Measurements from ENCODE around the gene NKX1-2.
"Not testable (repeated sequence)": the region's sequence is repeated elsewhere in the genome, so short reads cannot be mapped to it uniquely, and the experiment has no call there.

NKX1-2 gene

DNA sequence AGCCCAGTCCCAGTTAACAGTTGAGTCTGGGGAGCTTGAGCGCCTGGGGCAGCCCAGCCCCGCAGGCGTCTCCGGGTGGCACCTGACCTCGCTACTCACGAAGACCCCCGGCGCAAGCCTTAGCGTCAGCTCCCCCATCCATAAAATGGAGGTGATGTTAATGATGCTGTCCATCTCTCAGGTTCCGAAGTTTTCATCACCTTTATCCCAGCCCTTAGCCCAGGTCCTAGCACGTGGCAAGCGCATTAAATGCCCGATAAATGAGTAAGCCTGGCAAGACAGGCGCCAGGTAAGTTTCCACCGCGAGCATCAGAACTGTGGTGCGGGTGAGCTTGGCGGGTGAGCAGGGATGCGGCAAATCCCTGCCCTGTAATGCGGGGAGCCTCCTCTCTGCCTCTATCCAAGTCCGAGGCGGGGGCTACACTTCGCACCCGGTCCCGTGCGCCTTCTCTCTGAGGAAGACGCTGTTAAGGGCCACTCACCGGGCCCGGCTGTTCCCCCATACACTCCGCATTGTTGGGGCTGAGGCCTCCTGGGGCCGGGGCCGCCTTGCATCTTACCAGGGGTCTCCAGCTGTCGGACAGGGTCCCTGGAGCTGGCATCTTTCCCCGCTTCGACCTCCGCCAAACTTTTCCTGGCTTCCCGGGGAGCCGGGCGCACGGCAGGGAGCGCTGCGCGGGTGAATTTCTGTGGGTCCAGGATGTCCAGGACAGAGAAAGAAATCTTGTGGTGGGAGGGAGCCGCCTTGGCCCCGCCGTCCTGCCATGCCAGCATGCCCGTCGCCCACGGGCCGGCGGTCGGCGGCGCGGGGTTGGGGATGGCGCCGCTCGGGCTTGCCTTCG lies 444 bp downstream of the NKX1-2 start:
- DNase-seq = no peak

DNA sequence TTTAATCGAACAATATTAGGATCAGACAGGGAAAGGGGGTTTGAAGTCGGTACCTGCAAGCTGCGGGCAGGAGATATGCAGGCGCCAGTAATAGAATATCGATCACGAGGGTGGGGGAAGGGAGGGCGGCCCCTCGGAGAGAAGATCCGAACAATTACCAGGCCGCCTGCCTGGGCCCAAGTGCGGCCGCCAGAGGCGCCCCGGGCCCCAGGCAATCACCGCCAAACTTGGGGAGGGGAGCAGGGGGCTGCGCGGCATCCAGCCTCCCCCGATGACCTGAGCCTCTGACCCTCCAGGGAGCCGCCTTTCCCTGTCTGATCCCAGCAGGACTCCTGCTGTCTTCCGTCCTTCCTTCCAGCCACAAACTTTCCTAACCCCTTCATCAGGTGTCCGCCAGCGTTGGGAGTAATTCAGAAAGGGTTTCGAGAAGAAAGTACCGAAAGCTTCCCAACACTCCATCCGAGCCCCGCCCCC lies 1.1 kb downstream of the NKX1-2 start:
- no peak for DNase-seq

DNA sequence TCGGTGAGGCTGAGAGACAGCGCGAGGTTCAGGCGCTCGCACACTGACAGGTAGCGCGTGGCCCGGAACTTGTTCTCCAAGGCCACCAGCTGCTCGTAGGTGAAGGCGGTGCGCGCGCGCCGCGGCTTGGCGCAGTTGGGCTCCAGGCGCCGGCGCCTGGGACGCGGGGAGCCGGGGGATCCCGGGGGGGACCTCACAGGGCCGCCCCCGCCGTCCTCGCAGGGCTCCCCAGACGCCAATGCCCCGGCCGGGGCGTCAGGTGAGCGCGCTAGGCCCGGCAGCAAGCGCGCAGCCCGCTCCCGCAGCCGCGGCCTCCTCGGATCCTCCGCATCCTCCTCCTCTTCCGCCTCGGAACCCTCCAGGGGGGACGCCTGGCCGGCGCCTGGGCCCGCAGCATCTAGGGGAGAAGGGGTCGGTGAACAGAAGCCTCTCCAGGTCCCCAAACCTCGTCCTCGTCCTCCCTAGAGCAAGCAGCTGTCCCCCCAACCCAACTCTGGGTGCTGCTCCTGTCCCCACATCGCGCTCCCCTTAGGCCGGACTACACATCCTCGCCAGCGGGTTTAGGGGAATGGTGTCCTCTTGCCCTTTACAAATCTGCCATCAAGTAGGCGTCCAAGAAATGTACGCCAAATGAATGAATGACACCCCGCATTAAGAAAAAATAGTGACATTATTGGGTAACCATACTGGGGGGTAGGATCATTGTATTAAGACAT lies 1.9 kb downstream of the NKX1-2 start:
- DNase-seq = no peak

DNA sequence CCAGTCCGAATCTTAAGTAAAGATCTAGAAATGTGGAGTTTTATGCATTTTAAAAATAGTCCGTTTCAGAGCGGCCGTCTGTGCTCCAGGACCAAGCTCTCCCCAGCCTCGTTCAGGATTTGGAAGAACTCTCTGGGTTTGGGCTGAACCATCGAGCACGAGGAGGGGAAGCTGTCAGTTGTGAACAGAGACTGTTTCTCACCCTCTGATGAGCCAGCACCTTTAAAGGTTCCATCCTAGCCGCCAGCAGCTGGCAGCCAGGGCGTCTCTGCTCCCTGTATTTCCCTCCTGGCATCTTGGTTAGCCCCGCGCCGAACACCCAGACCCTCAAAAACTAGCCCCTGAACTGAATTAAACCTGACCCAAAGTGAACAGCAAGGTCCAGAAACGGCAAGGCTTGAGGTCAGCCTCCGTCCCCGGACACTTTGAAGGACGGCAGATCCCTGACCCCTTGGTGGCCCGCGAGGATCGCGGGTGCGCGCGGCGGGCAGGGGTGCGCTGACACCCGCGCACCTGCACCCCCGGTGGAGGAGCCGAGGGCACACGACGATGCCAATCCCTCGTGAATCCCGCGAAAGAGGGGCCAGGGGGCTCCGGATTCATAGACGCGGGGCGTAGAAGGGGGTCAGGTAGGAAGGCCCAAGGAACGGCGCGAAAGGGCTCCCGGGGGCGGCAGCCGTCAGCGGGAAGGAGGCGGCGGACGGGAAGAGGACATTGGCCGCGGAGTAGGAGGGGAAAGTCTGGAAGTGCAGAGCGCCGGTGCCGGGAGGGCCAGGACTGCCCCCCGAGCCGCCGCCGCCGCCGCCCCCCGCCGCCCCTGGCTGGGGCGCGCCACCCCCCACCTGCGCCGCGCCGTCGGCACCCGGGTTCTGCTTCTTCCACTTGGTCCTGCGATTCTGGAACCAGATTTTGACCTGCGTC lies 2.7 kb downstream of the NKX1-2 start:
- DNase-seq = no peak

- not testable (repeated sequence) for DNase-seq
These were observed 8.1 kb downstream of the NKX1-2 start for GRCh38 chr10:124441694-124442093.

GRCh38 chr10:124436191-124436638 lies 13.6 kb downstream of the NKX1-2 start:
- DNase-seq = peak; percentile 12

GRCh38 chr10:124435683-124436082 lies 14.2 kb downstream of the NKX1-2 start:
- DNase-seq = not testable (repeated sequence)

DNA sequence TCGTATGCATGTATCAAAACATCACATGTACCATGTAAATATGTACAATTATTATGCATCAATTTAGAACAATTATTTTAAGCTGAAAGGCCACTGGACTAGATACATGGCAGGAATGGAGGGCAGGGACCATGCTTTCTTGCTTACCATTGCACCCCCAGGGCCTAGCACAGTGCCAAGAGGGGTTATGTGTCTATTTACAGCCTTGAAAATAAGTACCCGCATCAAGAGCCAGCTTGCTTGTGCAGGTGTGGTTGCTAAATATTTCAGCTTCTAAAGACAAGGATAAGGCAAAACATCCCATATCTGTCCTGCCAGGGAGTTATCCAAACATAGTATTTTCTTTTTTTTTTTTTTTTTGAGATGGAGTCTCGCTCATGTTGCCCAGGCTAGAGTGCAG lies 16.4 kb downstream of the NKX1-2 start:
- no peak for DNase-seq

DNA sequence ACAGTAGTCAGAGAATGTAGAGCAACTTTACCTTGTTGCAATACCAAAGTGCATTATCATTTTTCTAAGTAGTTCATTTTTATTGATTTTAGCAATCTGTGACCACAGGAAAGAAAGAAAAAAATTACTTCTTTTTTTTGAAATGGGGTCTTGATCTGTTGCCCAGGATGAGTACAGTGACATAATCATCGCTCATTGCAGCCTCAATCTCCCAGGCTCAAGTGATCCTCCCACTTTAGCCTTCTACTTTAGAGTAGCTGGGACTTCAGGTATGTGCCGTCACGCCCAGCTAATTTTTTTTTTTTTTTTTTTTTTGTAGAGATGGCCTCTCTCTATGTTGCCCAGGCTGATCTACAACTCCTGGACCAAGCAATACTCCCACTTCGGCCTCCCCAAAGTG lies 19.8 kb downstream of the NKX1-2 start:
- no peak for DNase-seq

- DNase-seq = no peak
These were observed 20.3 kb downstream of the NKX1-2 start for GRCh38 chr10:124429576-124429975.

- DNase-seq = no peak
These were observed 21.5 kb downstream of the NKX1-2 start for GRCh38 chr10:124428207-124428777.

- no peak for DNase-seq
These were observed 24.4 kb downstream of the NKX1-2 start for GRCh38 chr10:124425227-124425962.

DNA sequence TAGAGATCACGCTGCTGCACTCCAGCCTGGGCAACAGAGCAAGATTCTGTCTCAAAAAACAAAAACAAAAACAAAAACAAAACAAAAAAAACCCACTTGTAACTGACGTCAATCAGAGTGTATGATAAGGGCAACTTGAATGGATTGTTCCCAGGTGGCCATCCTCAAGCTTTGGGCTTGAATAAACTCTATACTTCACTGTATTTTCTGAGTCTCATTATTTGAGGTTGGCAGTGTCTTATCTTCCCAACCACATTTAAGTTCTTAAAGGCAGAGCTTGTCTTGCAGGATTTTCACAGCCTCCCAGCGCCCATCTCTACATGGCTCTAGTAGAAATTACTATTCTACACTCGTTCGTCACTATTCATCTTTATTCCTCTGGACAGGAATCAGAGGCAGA lies 26.0 kb downstream of the NKX1-2 start:
- DNase-seq = no peak

- DNase-seq = no peak
These were observed 27.1 kb downstream of the NKX1-2 start for GRCh38 chr10:124422742-124423141.

- DNase-seq = no peak
These were observed 29.6 kb downstream of the NKX1-2 start for GRCh38 chr10:124420254-124420653.

- no peak for DNase-seq
These were observed 30.2 kb downstream of the NKX1-2 start for GRCh38 chr10:124419635-124420034.

DNA sequence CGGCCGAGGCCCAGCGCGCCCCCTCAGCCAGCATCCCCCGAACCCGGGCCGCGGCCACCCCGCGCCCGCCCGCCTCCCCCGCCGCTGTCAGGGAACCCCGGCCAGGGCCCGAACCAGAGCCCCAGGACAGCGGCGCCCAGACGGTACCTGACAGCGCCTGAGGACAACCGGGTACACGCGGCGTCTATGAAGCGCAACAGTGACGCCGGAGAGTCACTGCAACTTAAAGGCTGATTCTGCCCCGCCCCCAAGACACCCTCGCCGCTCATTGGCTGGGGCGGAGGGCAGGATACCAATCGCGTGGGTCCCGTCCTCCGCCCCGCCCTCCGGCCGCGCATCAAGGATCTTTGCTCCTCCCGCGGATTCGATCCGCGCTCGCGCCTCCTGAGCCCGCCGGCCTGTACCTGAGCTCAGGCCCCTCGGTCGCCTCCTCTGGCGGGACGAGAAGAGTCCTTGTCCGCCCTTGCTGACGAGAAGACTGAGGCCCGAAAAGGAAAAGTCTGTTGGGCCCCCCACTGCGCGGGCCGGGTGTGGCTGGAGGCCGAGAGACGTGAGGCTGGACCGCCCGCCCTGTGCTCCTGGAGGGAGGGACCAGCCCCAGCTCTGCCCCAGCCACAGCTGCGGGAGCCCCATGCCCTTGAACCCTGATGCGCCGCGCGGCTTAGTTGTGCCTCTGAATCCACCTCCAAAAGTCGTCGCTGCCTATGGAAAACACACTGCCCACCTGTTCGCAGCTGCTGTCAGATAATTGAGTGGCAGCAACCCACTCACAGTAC lies 30.9 kb downstream of the NKX1-2 start, which contains the start of gene OAT:
TSS of gene OAT (minus strand) at position 198 of the 776 bp plus-strand sequence. CDS start 6,752 bp downstream, outside the sequence.
- peak; percentile 96 for DNase-seq

GRCh38 chr10:124417895-124418725 lies 31.7 kb downstream of the NKX1-2 start:
- DNase-seq = peak; percentile 54

DNA sequence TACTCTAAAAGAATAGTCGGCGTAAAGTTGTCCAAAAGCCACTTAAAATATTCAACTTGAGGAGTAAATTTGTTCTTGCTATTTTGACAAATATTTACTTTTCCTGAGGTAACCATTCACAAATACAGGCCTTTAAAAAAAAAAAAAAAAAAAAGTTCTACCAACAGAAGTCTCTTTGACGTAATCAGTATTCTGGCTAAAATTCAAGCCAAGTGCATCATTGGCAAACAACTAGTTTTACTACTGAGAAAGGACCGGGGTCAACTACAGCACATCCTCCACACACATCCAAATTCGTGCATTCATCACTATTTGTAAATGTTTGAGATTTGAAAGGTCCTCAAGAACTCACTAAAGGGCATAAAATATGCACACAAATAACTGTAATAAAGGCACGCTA lies 33.1 kb downstream of the NKX1-2 start:
- peak; percentile 19 for DNase-seq

DNA sequence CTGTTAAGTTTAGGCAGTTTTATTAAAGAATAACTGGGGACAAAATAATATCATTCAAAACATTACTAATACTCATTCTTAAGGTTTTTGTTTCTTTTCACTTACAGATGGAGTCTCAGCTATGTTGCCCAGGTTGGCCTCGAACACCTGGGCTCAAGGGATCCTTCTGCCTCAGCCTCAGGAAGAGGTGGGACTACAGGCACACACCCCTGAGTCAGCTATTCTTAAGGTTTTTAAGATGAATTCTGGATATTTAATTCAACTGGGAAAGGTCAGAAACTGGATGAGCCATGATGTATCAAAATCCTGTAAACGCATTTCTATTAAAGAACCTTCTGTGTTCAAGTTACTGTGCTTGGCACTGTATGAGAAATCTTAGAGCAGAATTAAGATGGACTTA lies 34.6 kb downstream of the NKX1-2 start:
- DNase-seq = no peak

Data from HCEC 1CT (cell line).